ENCODE data around the gene NPIPA2. TPM values are rescaled to one million over a fixed set of nuclear protein-coding genes. Genes with fewer than 3 reads are reported as not detected.
"Not testable (repeated sequence)": the region's sequence is repeated elsewhere in the genome, so short reads cannot be mapped to it uniquely, and the experiment has no call there.

The NPIPA2 gene
- total and polyA plus RNA-seq, 10 of the 15 experiments (the other 5 are each of a cell fraction or from before 2014, with no cell fraction given), result 0.13 to 2.2 (median 0.66) TPM; not detected in 1

GRCh38 chr16:14702672-14703071 is 39.7 kb upstream of the NPIPA2 start:
- H3K79me2 ChIP-seq (ENCODE audit: control insufficient read depth, insufficient read depth, low read length); H3K27me3 ChIP-seq (replicated peaks in 1 of 2; ENCODE audit: control insufficient read depth in 2 of 2, insufficient read depth in 2 of 2, low read length in 1 of 2); H3K27ac ChIP-seq (ENCODE audit: control insufficient read depth, insufficient read depth); H3K4me3 ChIP-seq; FAIRE-seq; RAD21 ChIA-PET (ENCODE audit: unreplicated experiment); POLR2A ChIA-PET; intact Hi-C loops (cut with micrococcal nuclease; ENCODE audit: unreplicated experiment); ATAC-seq; H3K9me3 ChIP-seq (replicated peaks; ENCODE audit: control insufficient read depth, insufficient read depth, low read length); H4K20me1 ChIP-seq (ENCODE audit: control insufficient read depth, insufficient read depth); in situ Hi-C loops (cut with MboI); BruUV-seq (replicated peaks); CTCF ChIA-PET; H3K4me1 ChIP-seq (ENCODE audit: control insufficient read depth, insufficient read depth, low read length); DNase-seq (ENCODE audit: low read depth, low spot score); H3K36me3 ChIP-seq (ENCODE audit: control insufficient read depth in 2 of 2, insufficient read depth in 2 of 2, low read length in 1 of 2); H2AFZ ChIP-seq (ENCODE audit: control insufficient read depth, low read depth, low read length); SMC1A ChIA-PET (ENCODE audit: uncharacterized antibody, unreplicated experiment); H3K4me2 ChIP-seq (ENCODE audit: control insufficient read depth, insufficient read depth); H3K9ac ChIP-seq (ENCODE audit: control insufficient read depth, insufficient read depth, low read length): not testable (repeated sequence)
- WGBS (ENCODE audit: insufficient coverage, insufficient replicate concordance, low lambda C conversion rate, missing lambda C conversion rate), result no CpG with 5 or more reads among the region's 11 CpGs

GRCh38 chr16:14703156-14704011 is 38.9 kb upstream of the NPIPA2 start, which contains the start of gene NPIPA3:
Gene NPIPA3, plus strand, starts transcription at chr16:14703411. Its CDS starts 5,533 bp downstream, at chr16:14708944.
- CTCF ChIA-PET; in situ Hi-C loops (cut with MboI); H3K36me3 ChIP-seq (ENCODE audit: control insufficient read depth in 2 of 2, insufficient read depth in 2 of 2, low read length in 1 of 2); H3K4me2 ChIP-seq (ENCODE audit: control insufficient read depth, insufficient read depth); SMC1A ChIA-PET (ENCODE audit: uncharacterized antibody, unreplicated experiment); H3K4me1 ChIP-seq (ENCODE audit: control insufficient read depth, insufficient read depth, low read length); H2AFZ ChIP-seq (ENCODE audit: control insufficient read depth, low read depth, low read length); H3K9me3 ChIP-seq (replicated peaks; ENCODE audit: control insufficient read depth, insufficient read depth, low read length); H3K27ac ChIP-seq (ENCODE audit: control insufficient read depth, insufficient read depth); H3K4me3 ChIP-seq; intact Hi-C loops (cut with micrococcal nuclease; ENCODE audit: unreplicated experiment); H3K79me2 ChIP-seq (ENCODE audit: control insufficient read depth, insufficient read depth, low read length); H4K20me1 ChIP-seq (ENCODE audit: control insufficient read depth, insufficient read depth); RAD21 ChIA-PET (ENCODE audit: unreplicated experiment); H3K27me3 ChIP-seq (replicated peaks in 1 of 2; ENCODE audit: control insufficient read depth in 2 of 2, insufficient read depth in 2 of 2, low read length in 1 of 2); POLR2A ChIA-PET; H3K9ac ChIP-seq (ENCODE audit: control insufficient read depth, insufficient read depth, low read length); DNase-seq (ENCODE audit: low read depth, low spot score); BruUV-seq (replicated peaks): not testable (repeated sequence)
- ATAC-seq, result peak; percentile 99
- no CpG with 5 or more reads among the region's 73 CpGs for WGBS (ENCODE audit: insufficient coverage, insufficient replicate concordance, low lambda C conversion rate, missing lambda C conversion rate)
- FAIRE-seq, result peak; percentile 95

- CTCF ChIA-PET; RAD21 ChIA-PET (ENCODE audit: unreplicated experiment); intact Hi-C loops (cut with micrococcal nuclease; ENCODE audit: unreplicated experiment); BruUV-seq (replicated peaks); SMC1A ChIA-PET (ENCODE audit: uncharacterized antibody, unreplicated experiment); in situ Hi-C loops (cut with MboI); H3K9ac ChIP-seq (ENCODE audit: control insufficient read depth, insufficient read depth, low read length); H3K4me2 ChIP-seq (ENCODE audit: control insufficient read depth, insufficient read depth); H3K27me3 ChIP-seq (replicated peaks in 1 of 2; ENCODE audit: control insufficient read depth in 2 of 2, insufficient read depth in 2 of 2, low read length in 1 of 2); H2AFZ ChIP-seq (ENCODE audit: control insufficient read depth, low read depth, low read length); H3K79me2 ChIP-seq (ENCODE audit: control insufficient read depth, insufficient read depth, low read length); H3K36me3 ChIP-seq (ENCODE audit: control insufficient read depth in 2 of 2, insufficient read depth in 2 of 2, low read length in 1 of 2); H3K4me1 ChIP-seq (ENCODE audit: control insufficient read depth, insufficient read depth, low read length); H3K27ac ChIP-seq (ENCODE audit: control insufficient read depth, insufficient read depth); H4K20me1 ChIP-seq (ENCODE audit: control insufficient read depth, insufficient read depth); H3K4me3 ChIP-seq; FAIRE-seq; ATAC-seq; POLR2A ChIA-PET; DNase-seq (ENCODE audit: low read depth, low spot score); H3K9me3 ChIP-seq (replicated peaks; ENCODE audit: control insufficient read depth, insufficient read depth, low read length): not testable (repeated sequence)
- WGBS (ENCODE audit: insufficient coverage, insufficient replicate concordance, low lambda C conversion rate, missing lambda C conversion rate), result no CpG with 5 or more reads among the region's 28 CpGs
Measured at GRCh38 chr16:14733233-14733632, 9.1 kb upstream of the NPIPA2 start.

GRCh38 chr16:14740832-14741385 is 1.4 kb upstream of the NPIPA2 start:
- H3K9me3 ChIP-seq (replicated peaks; ENCODE audit: control insufficient read depth, insufficient read depth, low read length); POLR2A ChIA-PET; BruUV-seq (replicated peaks); DNase-seq (ENCODE audit: low read depth, low spot score); CTCF ChIA-PET; in situ Hi-C loops (cut with MboI); SMC1A ChIA-PET (ENCODE audit: uncharacterized antibody, unreplicated experiment); FAIRE-seq; H3K27ac ChIP-seq (ENCODE audit: control insufficient read depth, insufficient read depth); RAD21 ChIA-PET (ENCODE audit: unreplicated experiment); H3K36me3 ChIP-seq (ENCODE audit: control insufficient read depth in 2 of 2, insufficient read depth in 2 of 2, low read length in 1 of 2); H2AFZ ChIP-seq (ENCODE audit: control insufficient read depth, low read depth, low read length); H3K79me2 ChIP-seq (ENCODE audit: control insufficient read depth, insufficient read depth, low read length); H3K4me2 ChIP-seq (ENCODE audit: control insufficient read depth, insufficient read depth); H3K27me3 ChIP-seq (replicated peaks in 1 of 2; ENCODE audit: control insufficient read depth in 2 of 2, insufficient read depth in 2 of 2, low read length in 1 of 2); H3K4me1 ChIP-seq (ENCODE audit: control insufficient read depth, insufficient read depth, low read length); H3K9ac ChIP-seq (ENCODE audit: control insufficient read depth, insufficient read depth, low read length); H3K4me3 ChIP-seq; ATAC-seq; H4K20me1 ChIP-seq (ENCODE audit: control insufficient read depth, insufficient read depth); intact Hi-C loops (cut with micrococcal nuclease; ENCODE audit: unreplicated experiment): not testable (repeated sequence)
- WGBS (ENCODE audit: insufficient coverage, insufficient replicate concordance, low lambda C conversion rate, missing lambda C conversion rate), result 63% methylated on average over 2 of the region's 10 CpGs

Measured in GM12878 (cell line).